Adipose tissue (tissue), 3 donors: ENCODE measurements around the gene B4GALT5. TPM values are rescaled to one million over a fixed set of nuclear protein-coding genes. Genes with fewer than 3 reads are reported as not detected.
A peak's percentile ranks its signal among the peaks of the same experiment; 100 is the strongest.
"Not testable (repeated sequence)": the region's sequence is repeated elsewhere in the genome, so short reads cannot be mapped to it uniquely, and the experiment has no call there.

Experiments used
- H3K27ac ChIP-seq: one replicate; pipeline ENCODE4 v1.5.1; 2013; ENCODE audit warnings: low read depth, low read length
- WGBS, 3 donors: extraction: QIAGEN DNeasy Blood & Tissue Kit; methylation state at CpG; one replicate each; pipeline ENCODE4 v1.1.7; 2013; 5-methylcytosine and 5-hydroxymethylcytosine counted together
- polyA plus RNA-seq, 3 donors: library from polyadenylated mRNA; stranded (reverse); fragments of 200-250 nt; gene quantifications; one replicate each; pipeline ENCODE4 v1.2.3, GENCODE V29; 2013
- donor health status: healthy with polysubstance abuse.
- donor health status: Bipolar disorder and iron deficiency.
- donor health status: healthy.

The B4GALT5 gene
- polyA plus RNA-seq, 3 donors: 8.7 to 48.2 (median 22.7) TPM

- 0 to 97% (median 67%) methylated on average over 1 of the region's 1 CpG for WGBS, 3 donors
- no peak overlapping the region for H3K27ac ChIP-seq
These were observed 42.2 kb downstream of the B4GALT5 start for GRCh38 chr20:49671433-49671832.

GRCh38 chr20:49669601-49670189, 44.0 kb downstream of the B4GALT5 start:
- no peak overlapping the region for H3K27ac ChIP-seq
- WGBS, 3 donors: 68 to 88% (median 69%) methylated on average over 7 of the region's 7 CpGs

GRCh38 chr20:49668878-49669195, 44.8 kb downstream of the B4GALT5 start:
- not testable (repeated sequence) for H3K27ac ChIP-seq
- WGBS, 3 donors: 67 to 83% (median 78%) methylated on average over 2 of the region's 2 CpGs

GRCh38 chr20:49668181-49668877, 45.3 kb downstream of the B4GALT5 start:
- WGBS, 3 donors: 69 to 84% (median 76%) methylated on average over 12 of the region's 12 CpGs

GRCh38 chr20:49666911-49667310, 46.8 kb downstream of the B4GALT5 start:
- no peak overlapping the region for H3K27ac ChIP-seq
- WGBS, 3 donors: 54 to 76% (median 67%) methylated on average over 3 of the region's 3 CpGs

More at GRCh38 chr20:49668181-49668877, 45.3 kb downstream of the B4GALT5 start:
- H3K27ac ChIP-seq: no peak overlapping the region

GRCh38 chr20:49665796-49666195, 47.9 kb downstream of the B4GALT5 start:
- 91 to 96% (median 95%) methylated on average over 7 of the region's 7 CpGs for WGBS, 3 donors
- H3K27ac ChIP-seq: no peak overlapping the region

GRCh38 chr20:49664612-49665313, 48.9 kb downstream of the B4GALT5 start:
- 95 to 98% (median 98%) methylated on average over 3 of the region's 3 CpGs for WGBS, 3 donors
- no peak overlapping the region for H3K27ac ChIP-seq

GRCh38 chr20:49663112-49663511, 50.6 kb downstream of the B4GALT5 start:
- H3K27ac ChIP-seq: no peak overlapping the region

- H3K27ac ChIP-seq: no peak overlapping the region
- WGBS, 3 donors: 79 to 84% (median 80%) methylated on average over 8 of the region's 8 CpGs
These were observed 51.9 kb downstream of the B4GALT5 start for GRCh38 chr20:49661560-49662329.

GRCh38 chr20:49660912-49661311, 52.8 kb downstream of the B4GALT5 start:
- H3K27ac ChIP-seq: no peak overlapping the region
- 93 to 96% (median 95%) methylated on average over 5 of the region's 5 CpGs for WGBS, 3 donors

- H3K27ac ChIP-seq: no peak overlapping the region
- WGBS, 3 donors: 67 to 87% (median 78%) methylated on average over 3 of the region's 3 CpGs
These were observed 54.6 kb downstream of the B4GALT5 start for GRCh38 chr20:49659056-49659455.

- WGBS, 3 donors: 85 to 93% (median 89%) methylated on average over 2 of the region's 2 CpGs
- H3K27ac ChIP-seq: no peak overlapping the region
These were observed 55.2 kb downstream of the B4GALT5 start for GRCh38 chr20:49658508-49658907.

GRCh38 chr20:49657118-49657901, 56.4 kb downstream of the B4GALT5 start:
- peak overlapping the region; percentile 31 for H3K27ac ChIP-seq
- WGBS, 3 donors: 45 to 74% (median 46%) methylated on average over 8 of the region's 8 CpGs

GRCh38 chr20:49656304-49656703, 57.4 kb downstream of the B4GALT5 start:
- no peak overlapping the region for H3K27ac ChIP-seq
- WGBS, 3 donors: 49 to 79% (median 73%) methylated on average over 7 of the region's 7 CpGs

GRCh38 chr20:49653925-49654434, 59.7 kb downstream of the B4GALT5 start:
- no peak overlapping the region for H3K27ac ChIP-seq
- WGBS, 3 donors: 58 to 94% (median 68%) methylated on average over 8 of the region's 8 CpGs

GRCh38 chr20:49649672-49650071, 64.0 kb downstream of the B4GALT5 start:
- 65 to 79% (median 79%) methylated on average over 3 of the region's 3 CpGs for WGBS, 3 donors
- no peak overlapping the region for H3K27ac ChIP-seq

GRCh38 chr20:49647550-49647949, 66.1 kb downstream of the B4GALT5 start:
- no peak overlapping the region for H3K27ac ChIP-seq
- 94 to 98% (median 95%) methylated on average over 6 of the region's 6 CpGs for WGBS, 3 donors

- no peak overlapping the region for H3K27ac ChIP-seq
- WGBS, 3 donors: 82 to 93% (median 92%) methylated on average over 2 of the region's 2 CpGs
These were observed 67.2 kb downstream of the B4GALT5 start for GRCh38 chr20:49646528-49646927.
